Occipital lobe (tissue), 2 donors: ENCODE measurements around the gene KRT81. TPM values are rescaled to one million over a fixed set of nuclear protein-coding genes. Genes with fewer than 3 reads are reported as not detected.
A peak's percentile ranks its signal among the peaks of the same experiment; 100 is the strongest.
"Not testable (repeated sequence)": the region's sequence is repeated elsewhere in the genome, so short reads cannot be mapped to it uniquely, and the experiment has no call there.

Experiments
- DNase-seq: peaks from one replicate; lab custom pipeline; 2025; lab: John Stamatoyannopoulos, UW
- total RNA-seq: library from RNA; depleted of rRNA; stranded (reverse); fragments of >200 nt; gene quantifications from one replicate; pipeline ENCODE4 v1.2.3, GENCODE V29; 2014

The KRT81 gene
- total RNA-seq, 1 donor from 2014 or later: not detected

DNA sequence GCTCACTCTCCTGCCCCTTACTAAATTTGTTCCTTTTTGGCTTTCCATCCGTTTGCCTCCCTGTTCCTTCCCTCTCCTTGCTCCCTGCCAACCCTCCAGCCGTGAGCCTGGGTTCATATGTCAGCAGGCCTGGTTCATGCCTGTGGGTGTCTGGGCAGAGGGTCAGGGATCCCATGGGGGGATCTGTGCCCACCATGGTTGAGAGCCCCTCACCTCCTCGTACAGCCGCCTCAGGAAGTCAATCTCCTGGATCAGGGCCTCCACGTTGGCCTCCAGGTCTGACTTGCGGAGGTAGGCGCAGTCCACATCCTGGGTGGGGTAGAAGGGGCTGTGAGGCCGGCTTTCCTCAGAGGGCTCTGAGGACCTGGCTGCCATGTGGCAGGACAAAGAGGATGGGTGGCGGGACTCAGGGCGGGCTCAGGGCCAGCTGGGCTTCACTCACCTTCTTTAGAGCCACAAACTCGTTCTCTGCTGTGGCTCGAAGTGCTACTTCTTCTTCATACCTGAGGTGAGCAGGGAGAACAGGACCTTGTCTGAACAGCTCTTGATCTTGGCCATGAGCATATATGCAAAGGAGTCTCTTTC is 26.2 kb upstream of the KRT81 start:
- no peak for DNase-seq

DNA sequence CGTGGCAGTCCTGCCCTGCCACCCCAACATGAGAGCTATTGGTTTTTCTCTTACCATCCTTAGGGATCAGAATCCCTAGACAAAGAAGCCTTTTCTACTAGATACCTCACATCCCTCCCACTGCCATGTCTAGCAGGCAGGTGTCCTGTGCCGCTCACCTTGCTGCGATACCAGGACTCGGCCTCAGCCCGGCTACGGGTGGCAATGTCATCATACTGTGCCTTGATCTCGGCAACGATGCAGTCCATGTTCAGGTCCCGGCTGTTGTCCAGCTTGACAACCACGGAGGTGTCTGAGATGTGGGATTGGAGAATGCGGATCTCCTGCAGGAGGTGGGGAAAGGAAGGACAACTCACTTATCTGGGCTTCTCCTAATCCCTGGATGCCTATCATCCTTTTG is 25.4 kb upstream of the KRT81 start:
- DNase-seq: no peak

DNA sequence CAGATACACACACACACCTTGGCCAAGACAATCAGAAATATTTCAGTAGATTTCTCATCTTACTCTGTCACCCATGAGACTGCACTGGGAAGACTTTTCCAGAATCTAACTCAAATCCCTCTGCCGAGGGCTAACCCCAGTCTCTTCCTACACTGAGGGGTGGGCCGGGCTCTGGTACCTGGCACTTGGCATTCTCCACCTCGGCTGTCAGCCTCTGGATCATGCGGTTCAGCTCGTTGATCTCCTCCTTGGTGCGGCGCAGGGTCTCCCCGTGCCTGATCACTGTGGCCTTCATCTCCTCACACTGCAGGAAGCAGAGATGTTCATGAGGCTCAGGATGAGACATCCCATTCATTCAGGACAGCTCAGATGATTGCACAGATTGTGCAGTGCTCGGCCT is 25.0 kb upstream of the KRT81 start:
- DNase-seq: no peak

DNA sequence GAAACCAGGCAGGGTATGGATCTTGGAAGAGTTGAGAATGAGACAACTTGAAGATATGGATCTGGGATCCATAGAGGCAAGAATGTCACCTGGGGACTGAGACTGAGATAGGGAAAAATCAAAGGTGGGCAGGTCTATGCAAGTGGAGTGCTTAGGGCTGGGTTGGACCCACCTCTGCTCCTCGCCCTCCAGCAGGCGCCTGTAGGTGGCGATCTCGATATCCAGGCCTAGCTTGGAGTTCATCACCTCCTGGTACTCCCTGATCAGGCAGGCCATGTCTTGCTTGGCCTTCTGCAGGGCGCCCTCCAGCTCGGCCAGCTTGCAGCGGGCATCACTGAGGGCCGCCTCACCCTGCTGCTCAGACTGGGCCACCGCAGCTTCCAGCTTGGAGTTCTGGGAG is 24.4 kb upstream of the KRT81 start:
- DNase-seq: not testable (repeated sequence)

DNA sequence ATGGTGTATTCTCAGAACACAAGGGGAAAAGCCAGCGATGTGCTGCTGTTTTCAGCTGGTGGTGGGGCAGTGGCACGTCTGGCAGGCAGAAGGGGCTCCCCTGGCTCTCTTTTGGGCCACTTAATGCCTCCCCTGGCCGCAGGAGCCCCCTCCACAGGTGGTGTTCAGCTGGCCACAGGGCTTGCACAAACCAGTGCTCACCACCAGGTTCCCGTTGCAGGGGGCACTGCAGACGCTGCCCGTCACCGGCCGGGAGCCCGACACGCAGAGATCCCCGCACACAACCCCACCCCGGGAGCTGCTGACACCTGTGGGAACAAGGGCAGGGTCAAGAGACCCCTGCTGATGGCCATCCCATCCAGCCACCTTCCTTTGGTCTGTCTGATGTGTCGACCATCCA is 23.2 kb upstream of the KRT81 start:
- DNase-seq: no peak

DNA sequence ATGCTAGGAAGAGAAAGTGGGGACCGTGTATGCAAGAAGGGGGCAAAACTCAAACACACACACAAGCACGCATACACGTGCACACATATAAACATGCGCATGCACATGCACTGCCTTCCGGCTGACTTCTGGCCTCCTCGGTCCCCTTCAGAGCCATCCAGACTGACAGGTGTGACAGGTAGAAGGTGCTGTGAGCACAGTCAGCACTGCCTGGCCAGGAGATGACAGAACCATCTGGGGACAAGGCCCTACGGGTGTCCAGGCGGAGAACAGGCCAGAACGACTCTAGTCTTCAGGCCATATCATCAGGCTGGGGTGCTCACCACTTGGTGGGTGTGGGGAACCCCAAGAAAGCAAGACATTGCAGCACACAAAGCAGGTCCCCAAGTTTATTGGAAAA is 22.6 kb upstream of the KRT81 start:
- DNase-seq: no peak

DNA sequence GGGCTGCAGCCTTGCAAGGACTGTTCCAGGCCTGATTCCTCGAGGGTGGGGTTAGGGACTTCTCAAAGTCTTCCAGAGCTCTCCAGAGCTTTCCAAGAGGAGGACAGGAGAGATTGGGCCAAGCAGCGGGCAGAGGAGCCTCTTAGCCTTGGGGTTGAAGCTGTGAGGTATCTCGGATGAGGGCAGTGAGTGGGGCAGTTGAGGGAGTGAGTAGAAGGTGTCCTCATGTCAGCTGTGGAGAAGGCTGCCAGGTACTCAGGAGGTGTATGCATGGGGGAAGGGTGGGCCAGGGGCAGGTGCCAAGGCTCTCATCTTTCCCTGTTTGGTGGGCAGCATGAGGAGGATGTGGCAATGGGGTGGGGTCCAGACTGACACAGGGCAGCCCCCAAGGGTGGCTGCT is 22.1 kb upstream of the KRT81 start:
- DNase-seq: no peak

DNA sequence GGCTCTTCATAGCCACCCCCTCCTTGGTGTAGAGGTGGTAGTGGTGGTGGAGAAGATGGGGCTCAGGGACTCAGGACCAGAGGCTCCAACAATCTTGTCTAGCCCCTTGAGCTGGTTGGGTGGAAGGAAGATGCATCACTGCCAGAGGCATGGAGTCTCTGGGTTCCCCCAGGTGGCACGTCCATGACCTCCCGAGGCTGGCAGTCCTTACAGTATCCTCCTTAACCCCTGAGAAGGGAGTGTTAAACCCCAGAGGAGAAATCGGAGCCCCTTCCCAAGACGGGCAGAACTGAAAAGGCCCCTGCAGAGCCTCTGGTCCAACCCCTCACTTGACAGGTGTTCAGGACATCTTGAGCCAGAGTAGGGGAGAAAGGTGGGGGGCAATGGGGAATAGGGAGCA is 20.8 kb upstream of the KRT81 start:
- no peak for DNase-seq

DNA sequence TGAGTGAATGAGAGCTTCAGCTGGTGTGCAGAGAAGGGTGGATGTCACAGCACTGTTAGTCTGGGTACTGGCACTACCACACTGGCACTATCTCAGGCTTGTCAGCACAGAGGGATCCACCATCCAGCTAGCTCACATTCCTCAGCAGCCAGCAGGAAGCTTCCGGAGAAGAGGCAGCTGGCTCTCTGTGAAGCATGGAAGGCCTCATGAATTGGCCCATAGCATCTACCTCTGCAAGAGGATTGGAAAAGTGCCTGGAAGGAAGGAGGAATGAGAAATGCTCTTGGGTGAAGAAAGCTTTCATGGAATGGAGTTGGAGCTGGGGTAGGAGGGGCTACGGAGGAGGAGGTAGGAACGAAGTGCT is 19.9 kb upstream of the KRT81 start:
- no peak for DNase-seq

DNA sequence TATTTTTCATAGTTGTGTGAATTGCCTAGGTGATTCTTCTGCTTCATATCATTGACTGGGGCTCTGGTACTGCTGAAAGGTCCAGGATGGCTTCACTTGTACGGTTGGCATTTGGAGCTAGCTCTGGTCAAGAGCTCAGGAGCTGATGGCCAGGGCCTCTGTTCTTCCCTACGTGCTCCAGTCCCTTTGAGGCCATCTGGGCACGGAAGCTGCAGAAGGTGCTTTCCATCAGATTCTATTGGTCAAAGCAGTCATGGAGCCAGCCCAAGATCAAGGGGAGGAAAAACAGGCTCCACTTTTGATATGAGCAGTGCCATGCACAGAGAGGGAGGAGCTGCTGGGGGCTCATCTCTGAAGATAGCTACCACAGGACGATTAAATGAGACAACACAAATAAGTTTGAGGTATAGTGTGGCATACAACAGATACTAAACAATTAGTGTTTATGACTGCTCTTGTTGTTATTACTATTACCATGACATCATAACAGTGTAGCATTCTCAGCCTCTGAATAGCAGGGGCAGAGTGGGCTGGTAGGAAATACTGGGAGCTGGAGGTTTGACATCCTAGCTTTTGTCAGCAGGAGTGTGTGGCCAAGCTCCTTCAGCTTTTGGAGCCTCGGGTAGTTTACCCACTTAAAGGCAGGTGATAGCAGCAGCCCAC is 19.4 kb upstream of the KRT81 start:
- DNase-seq: no peak

DNA sequence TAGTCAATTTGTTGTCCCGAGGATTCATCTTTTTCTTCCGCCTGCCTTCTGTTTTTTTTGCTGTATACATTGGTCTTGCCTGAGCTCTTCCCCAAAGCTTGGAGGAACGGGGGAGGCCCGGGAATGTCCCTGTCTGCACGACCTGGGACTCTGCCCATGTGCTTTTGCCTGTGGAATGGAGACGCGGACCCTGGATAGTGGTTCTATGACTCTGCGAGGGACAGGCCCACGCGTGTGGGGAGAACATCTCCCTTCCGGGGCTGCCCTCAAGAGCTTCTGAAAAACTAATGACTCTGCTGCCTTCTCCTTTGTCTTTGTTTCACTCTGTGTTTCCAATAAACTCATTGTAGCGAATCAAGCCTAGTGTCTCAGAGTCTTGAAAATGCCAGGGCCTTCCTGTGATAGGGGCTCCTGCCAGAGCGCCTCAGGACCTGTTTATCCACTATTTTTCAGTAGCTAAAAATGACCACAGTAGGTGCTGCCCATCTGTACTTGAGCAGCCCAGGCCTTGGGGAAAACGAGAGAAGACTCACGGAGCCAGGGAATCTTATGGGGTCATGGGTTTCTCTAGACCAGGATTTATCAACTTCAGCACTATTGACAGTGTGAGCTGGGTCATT is 17.6 kb upstream of the KRT81 start:
- DNase-seq: no peak

DNA sequence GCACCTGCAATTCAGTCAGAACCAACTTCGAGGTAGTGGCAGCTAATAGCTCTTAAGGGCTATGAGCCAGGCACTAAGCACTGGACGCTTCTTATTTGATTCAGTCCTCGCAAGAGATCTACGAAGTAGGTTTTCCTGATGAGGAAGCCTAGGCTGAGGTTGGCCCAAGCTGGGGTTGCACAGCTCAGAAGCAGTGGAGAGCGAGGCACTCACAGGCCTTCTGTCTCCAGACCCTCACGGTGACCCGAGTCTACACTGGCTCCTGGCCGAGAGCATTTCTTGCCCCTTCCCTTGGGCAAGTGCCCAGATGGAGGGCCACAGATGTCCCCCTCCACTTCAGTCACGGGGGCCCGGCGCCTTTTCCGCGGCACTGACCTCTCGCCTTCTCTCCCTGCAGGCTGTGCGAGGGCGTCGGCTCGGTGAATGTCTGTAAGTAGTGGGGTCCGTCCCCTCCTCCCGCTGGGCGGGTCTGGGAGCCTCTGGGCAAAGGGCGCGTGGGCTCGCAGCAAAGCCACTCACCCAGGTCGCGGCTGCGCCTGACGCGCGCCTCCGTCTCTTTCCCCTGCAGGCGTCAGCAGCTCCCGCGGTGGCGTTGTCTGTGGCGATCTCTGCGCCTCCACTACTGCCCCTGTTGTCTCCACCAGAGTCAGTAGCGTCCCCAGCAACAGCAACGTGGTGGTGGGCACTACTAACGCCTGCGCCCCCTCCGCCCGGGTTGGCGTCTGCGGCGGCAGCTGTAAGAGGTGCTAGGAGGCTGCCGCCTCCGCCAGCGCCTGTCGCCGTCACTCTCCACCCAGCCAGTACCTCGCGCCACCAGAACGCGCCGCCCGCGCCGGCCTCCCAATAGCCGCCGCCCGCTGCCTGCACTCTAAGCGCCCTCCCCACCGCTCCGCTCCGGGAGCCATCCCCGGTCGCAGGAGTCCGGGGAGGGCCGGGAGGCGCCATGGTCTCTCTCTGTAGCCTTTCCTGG is 16.8 kb upstream of the KRT81 start:
- peak; percentile 75 for DNase-seq

DNA sequence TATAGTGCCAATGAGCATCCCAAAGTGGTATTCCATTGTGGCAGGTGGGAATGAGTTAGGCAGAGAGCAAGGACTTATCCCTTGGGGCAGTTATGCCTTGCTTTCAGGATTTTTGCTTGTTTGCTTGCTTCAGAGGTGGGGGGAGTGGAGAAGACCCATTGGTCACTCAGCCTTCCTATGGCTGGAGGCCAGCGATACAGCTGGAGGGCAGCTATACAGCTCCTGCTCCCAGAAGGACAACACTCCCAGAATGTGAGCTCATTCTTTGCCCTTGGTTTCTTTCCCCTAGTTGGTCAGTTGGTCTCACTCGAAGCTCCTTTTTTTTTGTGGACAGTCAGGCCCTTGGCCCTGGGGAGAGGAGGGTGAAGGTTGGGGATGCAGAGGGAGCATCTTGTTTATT is 15.4 kb upstream of the KRT81 start:
- DNase-seq: no peak

DNA sequence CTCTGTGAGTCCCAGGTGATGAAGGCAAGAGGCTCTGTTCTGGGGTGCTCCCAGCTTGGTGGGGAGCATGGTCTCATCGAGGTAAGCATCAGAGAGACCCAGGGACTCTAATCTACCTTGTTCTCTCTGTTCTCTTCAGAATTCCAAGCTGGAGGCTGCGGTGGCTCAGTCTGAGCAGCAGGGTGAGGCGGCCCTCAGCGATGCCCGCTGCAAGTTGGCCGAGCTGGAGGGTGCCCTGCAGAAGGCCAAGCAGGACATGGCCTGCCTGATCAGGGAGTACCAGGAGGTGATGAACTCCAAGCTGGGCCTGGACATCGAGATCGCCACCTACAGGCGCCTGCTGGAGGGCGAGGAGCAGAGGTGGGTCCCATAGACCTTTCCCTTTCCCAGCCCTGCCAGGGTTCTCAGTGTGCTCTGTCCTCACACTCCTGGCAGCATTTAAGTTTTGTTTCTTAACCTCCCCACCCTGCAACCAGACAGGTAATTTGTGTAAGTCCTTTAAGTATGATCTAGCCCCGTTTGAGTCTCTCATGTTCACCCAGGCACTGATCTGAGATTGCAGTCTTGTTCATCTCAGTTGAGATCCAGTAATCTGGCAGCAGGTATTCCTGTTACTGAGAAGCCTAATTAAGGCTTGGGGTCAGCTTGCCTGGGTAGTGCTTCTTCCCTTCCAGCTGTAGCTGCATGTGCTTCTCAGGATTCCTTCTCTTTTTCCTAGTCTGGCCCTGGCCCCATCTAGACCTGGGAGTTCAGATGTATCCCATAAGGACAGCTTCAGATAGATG is 14.8 kb upstream of the KRT81 start:
- DNase-seq: no peak

DNA sequence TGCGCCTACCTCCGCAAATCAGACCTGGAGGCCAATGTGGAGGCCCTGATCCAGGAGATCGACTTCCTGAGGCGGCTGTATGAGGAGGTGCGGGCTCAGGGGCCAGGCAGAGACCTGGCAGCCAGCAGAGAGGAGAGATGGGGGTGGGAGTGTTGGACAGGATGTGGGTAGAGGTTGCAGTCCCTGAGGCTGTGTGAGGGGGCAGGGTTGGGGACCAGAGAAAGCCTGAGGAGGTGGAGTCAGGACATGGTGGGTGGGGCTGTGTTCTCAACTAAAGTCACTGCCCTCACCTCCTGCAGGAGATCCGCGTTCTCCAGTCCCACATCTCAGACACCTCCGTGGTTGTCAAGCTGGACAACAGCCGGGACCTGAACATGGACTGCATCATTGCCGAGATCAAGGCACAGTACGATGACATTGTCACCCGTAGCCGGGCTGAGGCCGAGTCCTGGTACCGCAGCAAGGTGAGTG is 13.6 kb upstream of the KRT81 start:
- DNase-seq: not testable (repeated sequence)

DNA sequence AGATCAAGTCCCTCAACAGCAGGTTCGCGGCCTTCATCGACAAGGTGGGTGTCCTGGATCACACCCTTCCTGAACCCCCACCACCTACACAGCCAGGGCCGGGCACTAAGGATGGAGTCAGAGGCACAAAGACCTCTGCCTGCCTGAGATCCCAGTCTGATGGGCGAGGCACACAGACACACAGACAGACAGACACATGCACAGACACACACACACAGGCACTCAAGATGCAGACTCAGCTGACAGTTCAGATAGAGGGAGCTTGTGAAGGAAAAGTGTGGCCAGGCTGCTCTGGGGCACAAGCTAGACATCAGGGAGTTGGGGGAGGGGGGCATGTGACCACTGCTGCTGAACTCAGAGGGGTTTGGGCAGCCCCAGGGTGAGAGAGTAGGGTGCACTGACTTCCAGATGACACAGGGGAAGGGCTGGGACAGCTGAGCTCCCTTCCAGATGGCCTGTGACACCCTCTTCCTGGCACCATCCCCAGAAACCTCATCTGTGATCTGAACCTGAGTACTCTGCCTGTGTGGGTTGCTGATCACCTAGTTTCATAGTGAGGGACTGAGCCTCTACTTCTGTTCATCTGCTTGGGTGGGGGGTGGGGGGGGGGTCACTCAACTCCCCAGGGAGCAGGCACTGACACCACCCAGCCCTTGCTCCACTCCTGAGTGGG is 11.0 kb upstream of the KRT81 start:
- not testable (repeated sequence) for DNase-seq

DNA sequence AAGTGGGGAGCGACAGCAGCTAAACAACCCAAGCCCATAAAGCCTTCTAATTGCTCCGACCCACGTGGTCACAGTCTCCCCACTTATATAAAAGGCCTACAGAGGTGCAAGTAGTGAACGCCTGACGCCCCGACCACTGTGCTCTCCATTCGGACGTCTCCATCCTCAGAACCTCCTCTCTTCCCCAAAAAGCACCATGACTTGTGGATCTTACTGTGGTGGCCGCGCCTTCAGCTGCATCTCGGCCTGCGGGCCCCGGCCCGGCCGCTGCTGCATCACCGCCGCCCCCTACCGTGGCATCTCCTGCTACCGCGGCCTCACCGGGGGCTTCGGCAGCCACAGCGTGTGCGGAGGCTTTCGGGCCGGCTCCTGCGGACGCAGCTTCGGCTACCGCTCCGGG is 10.4 kb upstream of the KRT81 start:
- not testable (repeated sequence) for DNase-seq

DNA sequence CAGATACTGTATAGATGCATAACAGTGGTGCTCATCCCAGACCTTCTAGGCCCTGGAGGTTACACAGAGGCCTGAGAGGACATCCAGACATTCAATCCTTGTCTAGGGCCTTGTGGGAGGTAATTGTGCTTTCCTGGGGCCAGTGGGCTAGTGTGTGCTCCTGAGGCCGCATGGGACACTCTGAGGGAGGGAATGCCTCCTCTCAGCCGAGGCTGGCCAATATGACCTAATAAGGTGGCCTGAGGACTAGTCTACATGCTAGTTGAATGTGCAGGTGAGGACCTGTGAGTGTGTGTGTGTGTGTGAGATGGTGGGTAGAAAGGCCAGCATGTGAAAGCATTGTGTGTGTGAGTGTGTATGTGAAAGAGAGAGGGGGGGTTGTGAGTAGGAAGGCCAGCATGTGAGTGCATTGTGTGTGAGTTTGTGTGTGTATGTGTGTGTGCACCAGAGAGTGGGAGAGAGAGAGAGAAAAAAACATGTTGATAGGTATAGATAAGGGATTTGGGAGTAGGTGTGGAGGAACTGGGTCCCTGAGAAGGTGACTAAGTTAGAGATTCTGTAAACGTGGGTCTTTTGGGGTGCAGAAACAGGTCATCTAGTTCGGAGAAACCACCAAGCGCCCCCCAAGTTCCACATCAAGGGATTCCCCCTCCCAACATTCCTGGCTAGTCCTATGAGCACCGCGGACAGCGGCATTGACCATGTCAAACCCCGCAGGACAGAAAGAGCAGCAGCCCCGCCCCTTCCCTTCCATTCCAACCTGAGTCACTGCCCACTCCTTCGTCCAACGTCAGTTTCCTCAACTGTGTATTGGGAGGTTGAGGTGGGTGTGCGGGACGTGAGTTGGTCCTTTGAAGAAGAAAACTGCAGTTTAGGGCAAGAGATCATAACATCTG is 9.7 kb upstream of the KRT81 start:
- DNase-seq: no peak

DNA sequence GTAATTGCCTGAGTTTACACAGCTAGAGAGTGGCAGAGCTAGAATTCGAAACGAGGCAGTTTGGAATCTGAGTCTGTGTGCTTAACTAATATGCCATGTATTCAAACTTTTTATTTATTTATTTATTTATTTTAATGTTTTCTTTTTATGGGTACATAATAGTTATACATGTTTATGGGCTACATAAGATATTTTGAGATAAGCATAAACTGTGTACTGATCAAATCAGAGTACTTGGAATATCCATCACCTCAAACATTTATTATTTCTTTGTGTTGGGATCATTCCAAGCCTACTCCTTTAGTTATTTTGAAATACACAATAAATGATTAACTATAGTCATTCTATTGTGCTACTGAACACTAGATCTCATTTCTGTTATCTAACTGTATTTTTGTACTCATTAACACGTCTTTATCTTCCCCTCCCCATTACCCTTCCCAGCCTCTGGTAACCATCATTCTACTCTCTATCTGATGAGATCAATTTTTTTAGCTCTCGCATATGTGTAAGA is 7.4 kb upstream of the KRT81 start:
- DNase-seq: no peak
